HepG2 (cell line): ENCODE data around the gene WDR59. TPM values are rescaled to one million over a fixed set of nuclear protein-coding genes. Genes with fewer than 3 reads are reported as not detected.

Experiments
- ATAC-seq: fragments of 200-7000 bp; cut with Tn5 transposase; 3 replicates; pipeline ENCODE4 v1.9.1; 2020; ENCODE audit warnings: mild to moderate bottlenecking, moderate library complexity
- BruUV-seq: library from RNA; stranded (reverse); fragments of 400-500 nt; replicated peaks from 2 replicates; lab custom pipeline; 2021; lab: Mats Ljungman, UMichigan
- CTCF ChIA-PET: fragments of 300-600 bp; formaldehyde crosslinking; extraction: SDS; loops from one replicate; lab custom pipeline; 2021; ENCODE audit warnings: low total read pairs, inconsistent platforms, low intra/inter-chr PET ratio; lab: Yijun Ruan, JAX
- POLR2A ChIA-PET: fragments of 350-600 bp; sonication (Branson Sonifier 250); formaldehyde crosslinking; loops from one replicate; lab custom pipeline; 2020; ENCODE audit warnings: antibody characterized with exemption, inconsistent platforms; lab: Yijun Ruan, JAX
- DNase-seq: peaks from one replicate; pipeline ENCODE4 v3.0.0-alpha.2; 2015; ENCODE audit warnings: low spot score
- FAIRE-seq: peaks from 3 replicates; lab custom pipeline; 2011; peaks lifted over from hg19 to GRCh38; lab: Jason Lieb, UNC
- H2AFZ ChIP-seq: one replicate; pipeline ENCODE4 v1.6.1; 2011; ENCODE audit warnings: low read length, inconsistent platforms
- H3K27ac ChIP-seq: fragments of 300-600 bp; 3 replicates; pipeline ENCODE4 v1.8.0; 2011; ENCODE audit warnings: mixed run types, mild to moderate bottlenecking, mixed read lengths, low read length, inconsistent platforms; ENCODE audit not compliant: insufficient read depth; ENCODE audit errors: extremely low read length
- H3K27me3 ChIP-seq, 2 experiments: fragments of 200-600 bp in 1 of 2; 2 replicates in 1 of 2; 3 replicates in 1 of 2; pipeline versions ENCODE4 v1.6.0 to v1.8.0; 2011; ENCODE audit warnings: low read length in 2 of 2, mild to moderate bottlenecking in 2 of 2, moderate library complexity in 2 of 2, inconsistent platforms in 1 of 2; ENCODE audit not compliant: insufficient read depth in 2 of 2, control insufficient read depth in 1 of 2
- H3K36me3 ChIP-seq, 2 experiments: fragments of 200-600 bp in 1 of 2; replicated peaks in 1 of 2; 2 replicates in 1 of 2; 3 replicates in 1 of 2; pipeline versions ENCODE4 v1.5.1 to v1.8.0; 2011; ENCODE audit warnings: low read length in 2 of 2, inconsistent platforms in 1 of 2; ENCODE audit not compliant: insufficient read depth in 2 of 2, control insufficient read depth in 1 of 2
- H3K4me1 ChIP-seq: 2 replicates; pipeline ENCODE4 v1.5.1; 2012; ENCODE audit warnings: low read length, inconsistent platforms; ENCODE audit not compliant: insufficient read depth
- H3K4me2 ChIP-seq: 2 replicates; pipeline ENCODE4 v1.6.0; 2011; ENCODE audit warnings: low read depth, low read length, inconsistent platforms
- H3K4me3 ChIP-seq, 3 experiments: fragments of 200-600 bp in 1 of 3; sonication (generic), shearing (Covaris generic) in 1 of 3; replicated peaks in 1 of 3; 2 replicates each; pipeline ENCODE4 v1.5.1; 2011 to 2016; ENCODE audit warnings: low read length in 3 of 3, inconsistent platforms in 2 of 3, low read depth in 2 of 3, mild to moderate bottlenecking in 2 of 3, control low read depth in 1 of 3, mixed read lengths in 1 of 3; ENCODE audit not compliant: insufficient read depth in 1 of 3
- H3K79me2 ChIP-seq: one replicate; pipeline ENCODE4 v1.6.1; 2011; ENCODE audit warnings: low read length, inconsistent platforms; ENCODE audit not compliant: insufficient read depth
- H3K9ac ChIP-seq: 2 replicates; pipeline ENCODE4 v1.6.0; 2011; ENCODE audit warnings: mild to moderate bottlenecking, low read depth, low read length, inconsistent platforms; ENCODE audit not compliant: insufficient read depth
- H3K9me3 ChIP-seq: 2 replicates; pipeline ENCODE4 v1.5.1; 2012; ENCODE audit warnings: mild to moderate bottlenecking, low read length
- H4K20me1 ChIP-seq: 2 replicates; pipeline ENCODE4 v1.6.0; 2011; ENCODE audit warnings: inconsistent platforms, mild to moderate bottlenecking, low read length, moderate library complexity; ENCODE audit not compliant: insufficient read depth
- ATF5 ChIP-seq: sonication (generic); formaldehyde crosslinking; IDR thresholded peaks from 2 replicates; pipeline ENCODE4 v1.4.0; 2020; ENCODE audit warnings: mild to moderate bottlenecking, low read depth, missing genetic modification reagents
- GLMP ChIP-seq: sonication (generic); formaldehyde crosslinking; IDR thresholded peaks from 2 replicates; pipeline ENCODE4 v1.9.0; 2021; ENCODE audit warnings: missing genetic modification reagents, mild to moderate bottlenecking, borderline replicate concordance
- HNF4G ChIP-seq, 2 experiments: sonication (generic) in 1 of 2; formaldehyde crosslinking in 1 of 2; IDR thresholded peaks; 2 replicates each; pipeline versions ENCODE4 v1.4.0 to v1.6.1; 2011 to 2020; ENCODE audit warnings: borderline replicate concordance in 2 of 2, low read depth in 2 of 2, mild to moderate bottlenecking in 2 of 2, low read length in 1 of 2, missing genetic modification reagents in 1 of 2, moderate library complexity in 1 of 2
- HOXA5 ChIP-seq: sonication (generic); formaldehyde crosslinking; IDR thresholded peaks from 2 replicates; pipeline ENCODE4 v1.4.0; 2020; ENCODE audit warnings: missing genetic modification reagents
- SKI ChIP-seq: fragments of 450-650 bp; IDR thresholded peaks from one replicate; pipeline ENCODE4 v1.6.1; 2018; ENCODE audit warnings: mild to moderate bottlenecking; ENCODE audit not compliant: partially characterized antibody
- SNAI1 ChIP-seq: sonication (generic); formaldehyde crosslinking; IDR thresholded peaks from 2 replicates; pipeline ENCODE4 v1.5.0; 2020; ENCODE audit warnings: mild to moderate bottlenecking, missing genetic modification reagents, borderline replicate concordance
- ZNF142 ChIP-seq: sonication (generic); formaldehyde crosslinking; IDR thresholded peaks from 2 replicates; pipeline ENCODE4 v1.4.0; 2020; ENCODE audit warnings: missing genetic modification reagents
- ZNF354B ChIP-seq: sonication (generic); formaldehyde crosslinking; IDR thresholded peaks from 2 replicates; pipeline ENCODE4 v1.8.0; 2022; ENCODE audit warnings: mild to moderate bottlenecking, missing genetic modification reagents
- WGBS: methylation state at CpG from one replicate; pipeline ENCODE4 v1.1.6; 2017; ENCODE audit warnings: low lambda C conversion rate; 5-methylcytosine and 5-hydroxymethylcytosine counted together
- in situ Hi-C: cut with HindIII; loops from 2 replicates; pipeline ENCODE4 v1.10.0; 2017; ENCODE audit warnings: low pct_unique_long_range_greater_than_20kb; ENCODE audit not compliant: extremely low pct_ligation_motif_present
- intact Hi-C: fragments of 100-400 bp; cut with micrococcal nuclease; formaldehyde crosslinking; loops from one replicate; pipeline ENCODE4 v1.10.0; 2022; ENCODE audit not compliant: unreplicated experiment
- polyA plus RNA-seq, 8 experiments: library from polyadenylated mRNA; depleted of rRNA in 3 of 8; stranded (reverse) in 7 of 8; unstranded in 1 of 8; fragments of >200 nt; fragmentation: Illumina TruSeq in 4 of 8; extraction: Trizol in 4 of 8; gene quantifications; 2 replicates each; pipeline versions ENCODE4 v1.2.1 to v1.2.3, GENCODE V29; 2011 to 2016; ENCODE audit warnings: low read depth in 4 of 8, missing spikeins in 1 of 8, mixed read lengths in 1 of 8; ENCODE audit not compliant: insufficient read depth in 1 of 8
- total RNA-seq, 5 experiments: library from RNA; depleted of rRNA; stranded (reverse); fragments of >200 nt; fragmentation: Illumina TruSeq; extraction: Trizol; gene quantifications; 2 replicates each; pipeline ENCODE4 v1.2.3, GENCODE V29; 2016; ENCODE audit warnings: low read depth in 1 of 5

The WDR59 gene
- total and polyA plus RNA-seq, 2 of the 13 experiments (the other 11 are each of a cell fraction or from before 2014, with no cell fraction given), result 65.2 to 306 TPM

DNA sequence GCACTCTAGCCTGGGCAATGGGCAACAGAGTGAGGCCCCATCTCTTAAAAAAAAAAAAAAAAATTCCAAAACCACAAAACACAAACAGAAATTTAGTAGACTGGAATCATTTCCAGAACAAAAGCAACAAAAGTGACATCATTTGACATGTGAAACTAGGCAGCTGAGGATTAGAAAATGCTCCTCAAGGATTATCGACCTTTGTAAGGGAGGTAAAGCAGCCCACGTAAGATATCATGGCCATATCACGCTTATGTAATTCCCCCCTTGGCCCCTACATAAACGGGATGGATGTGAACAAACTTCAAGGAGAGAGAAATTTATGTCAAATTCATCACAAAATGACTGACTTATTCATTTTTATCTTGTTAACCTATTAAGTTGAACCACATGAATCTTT is 83.3 kb downstream of the WDR59 start:
- POLR2A ChIA-PET, result no interaction called here

DNA sequence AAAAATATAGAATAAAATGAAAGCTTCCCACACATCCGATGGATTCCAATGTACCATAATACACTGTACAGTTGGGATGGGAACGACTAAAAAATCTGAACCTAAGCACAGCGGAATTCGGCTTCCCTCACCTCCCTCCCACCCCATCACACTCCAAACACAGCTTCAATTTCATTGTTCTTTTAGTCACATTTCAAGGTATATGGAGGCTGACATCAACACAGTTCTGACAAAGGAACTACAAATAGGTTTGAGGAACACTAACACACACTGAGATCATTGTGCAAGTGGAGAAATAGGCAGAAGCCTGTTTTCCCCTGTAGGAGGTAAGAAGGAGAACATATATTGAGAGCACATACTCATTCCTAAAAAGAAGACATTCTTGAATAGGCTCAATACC is 85.1 kb downstream of the WDR59 start:
- H3K27ac ChIP-seq, result no peak overlapping the region
- TF ChIP-seq ATF5 (CRISPR knock-in tag) (no peak), SNAI1 (CRISPR knock-in tag) (no peak), ZNF142 (CRISPR knock-in tag) (no peak), HOXA5 (no peak), SKI (no peak), ZNF354B (no peak)
- no peaks in the 10 kb centered on the region for H3K4me1 ChIP-seq
- intact Hi-C loops, result no loop called here
- H3K4me2 ChIP-seq, result no peak overlapping the region
- no peaks in the 10 kb centered on the region for H3K79me2 ChIP-seq
- H2AFZ ChIP-seq, result no peak overlapping the region
- ATAC-seq (no peak), FAIRE-seq (no peak), DNase-seq (no peak)
- 91% methylated on average over 4 of the region's 4 CpGs for WGBS
- H3K36me3 ChIP-seq, result peaks cover 29 to 88% of the 10 kb centered on the region in 2 experiments
- in situ Hi-C loops, result no loop called here
- no peaks in the 10 kb centered on the region for H3K27me3 ChIP-seq
- ChIA-PET CTCF (no interaction called here), POLR2A (no interaction called here)
- H3K4me3 ChIP-seq, result no peak overlapping the region
- H3K9ac ChIP-seq, result no peak overlapping the region
- H4K20me1 ChIP-seq, result no peaks in the 10 kb centered on the region
- BruUV-seq, result no TSS peak
- H3K9me3 ChIP-seq, result no peaks in the 10 kb centered on the region

More for the DNA sequence above, 83.3 kb downstream of the WDR59 start:
- Histone ChIP-seq H3K27me3 (no peaks in the 10 kb centered on the region), H2AFZ (no peak overlapping the region), H3K79me2 (no peaks in the 10 kb centered on the region), H3K4me1 (no peaks in the 10 kb centered on the region), H3K27ac (no peak overlapping the region), H3K36me3 (peaks cover 31 to 75% of the 10 kb centered on the region in 2 experiments), H3K9me3 (no peaks in the 10 kb centered on the region), H4K20me1 (no peaks in the 10 kb centered on the region), H3K9ac (no peak overlapping the region), H3K4me2 (no peak overlapping the region), H3K4me3 (no peak overlapping the region)
- no TSS peak for BruUV-seq
- no peak for ATAC-seq
- CTCF ChIA-PET, result no interaction called here
- no peak for FAIRE-seq
- intact Hi-C loops, result no loop called here
- no peak for DNase-seq
- 92% methylated on average over 4 of the region's 4 CpGs for WGBS
- TF ChIP-seq HNF4G (IDR thresholded peaks at IDR 0.05; ENCODE audit: borderline replicate concordance, low read depth, low read length), result no peak
- no peak for TF ChIP-seq HNF4G (CRISPR knock-in tag; IDR thresholded peaks at IDR 0.05; ENCODE audit: borderline replicate concordance, low read depth)
- TF ChIP-seq GLMP, result no peak
- in situ Hi-C loops, result no loop called here
